CD4-positive, alpha-beta T cell treated with Interleukin-15 for 4 hours (primary cell): Measurements from ENCODE around the gene SORT1.
"Not testable (repeated sequence)": the region's sequence is repeated elsewhere in the genome, so short reads cannot be mapped to it uniquely, and the experiment has no call there.

Experiments
- DNase-seq: peaks from one replicate; pipeline ENCODE4 v3.0.0-alpha.2; 2020; ENCODE audit warnings: low spot score

The SORT1 gene

GRCh38 chr1:109397581-109398342 is at the start of gene SORT1:
TSS of gene SORT1 (minus strand) at chr1:109397918. CDS start at chr1:109397892, 26 bp downstream.
- DNase-seq, result peak; percentile 36

GRCh38 chr1:109445949-109446695 is 48.4 kb upstream of the SORT1 start:
- DNase-seq, result not testable (repeated sequence)

GRCh38 chr1:109444346-109444745 is 46.6 kb upstream of the SORT1 start:
- DNase-seq, result no peak

- no peak for DNase-seq
Observed at GRCh38 chr1:109443476-109443875, 45.8 kb upstream of the SORT1 start.

DNA sequence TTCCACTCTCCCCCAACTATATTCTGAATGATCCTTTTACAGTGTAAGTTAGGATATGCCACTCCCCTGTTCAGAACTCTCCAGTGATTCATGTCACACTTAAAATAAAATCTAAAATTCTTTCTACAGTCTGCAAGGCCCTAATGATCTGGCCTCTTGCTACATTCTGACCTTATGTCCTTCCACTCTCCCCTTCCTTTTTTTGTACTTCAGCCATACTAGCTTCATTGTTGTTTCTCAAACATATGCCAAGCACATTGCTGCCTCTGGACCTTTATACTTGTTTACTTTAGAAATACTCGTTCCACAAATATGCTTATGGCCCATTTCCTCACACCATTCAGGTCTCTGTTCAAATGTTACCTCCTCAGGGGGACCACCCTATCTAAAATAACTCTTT is 43.4 kb upstream of the SORT1 start:
- DNase-seq, result no peak

DNA sequence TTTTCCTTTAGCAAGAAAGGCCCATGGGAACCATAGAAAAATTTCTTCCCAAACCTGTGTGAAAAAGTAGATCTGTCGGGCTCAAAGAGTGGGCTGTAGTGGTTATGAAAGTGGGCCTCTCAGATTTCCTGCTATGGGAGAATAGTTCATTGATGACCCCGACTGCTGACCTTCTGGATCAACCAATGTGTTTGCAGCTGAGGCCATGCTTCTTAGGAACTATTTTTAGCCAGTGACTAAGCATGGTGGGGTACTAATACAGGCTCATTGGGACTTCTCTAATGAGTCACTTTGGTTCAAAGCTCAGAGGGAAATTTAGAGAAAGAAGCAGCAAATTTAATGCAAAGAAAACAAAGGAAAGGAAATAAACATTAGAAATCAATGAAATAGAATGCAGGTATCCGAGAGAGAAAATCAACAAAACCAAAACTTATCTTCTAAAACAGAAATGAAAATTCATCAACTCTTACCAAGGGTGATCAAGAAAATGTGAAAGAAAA is 41.1 kb upstream of the SORT1 start:
- DNase-seq, result no peak

DNA sequence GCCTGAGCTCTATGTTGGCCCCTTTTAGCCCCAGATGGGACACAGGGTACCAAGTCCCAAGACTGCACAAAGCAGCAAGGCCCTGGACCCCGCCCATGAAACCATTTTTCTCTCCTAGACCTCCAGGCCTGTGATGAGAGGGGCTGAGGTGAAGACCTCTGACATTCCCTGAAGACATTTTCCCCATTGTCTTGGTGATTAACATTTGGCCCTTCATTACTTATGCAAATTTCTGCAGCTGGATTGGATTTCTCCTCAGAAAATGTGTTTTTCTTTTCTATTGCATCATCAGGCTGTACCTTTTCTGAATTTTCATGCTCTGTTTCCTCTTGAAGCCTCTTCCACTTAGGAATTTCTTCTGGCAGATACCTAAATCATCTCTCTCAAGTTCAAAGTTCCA is 36.8 kb upstream of the SORT1 start:
- no peak for DNase-seq

DNA sequence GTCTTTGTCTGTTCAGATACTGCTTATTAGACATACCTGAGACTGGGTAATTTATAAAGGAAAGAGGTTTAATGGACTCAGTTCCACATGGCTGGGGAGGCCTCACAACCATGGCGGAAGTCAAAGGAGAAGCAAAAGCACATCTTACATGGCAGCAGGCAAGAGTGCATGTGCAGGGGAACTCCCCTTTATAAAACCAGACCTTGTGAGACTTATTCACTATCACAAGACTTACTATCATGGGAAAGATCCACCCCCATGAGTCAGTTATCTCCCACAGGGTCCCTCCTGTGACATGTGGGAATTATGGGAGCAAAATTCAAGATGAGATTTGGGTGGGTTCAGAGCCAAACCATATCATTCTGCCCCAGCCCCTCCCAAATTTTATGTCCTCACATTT is 35.6 kb upstream of the SORT1 start:
- no peak for DNase-seq

- no peak for DNase-seq
Observed at GRCh38 chr1:109432336-109432735, 34.6 kb upstream of the SORT1 start.

DNA sequence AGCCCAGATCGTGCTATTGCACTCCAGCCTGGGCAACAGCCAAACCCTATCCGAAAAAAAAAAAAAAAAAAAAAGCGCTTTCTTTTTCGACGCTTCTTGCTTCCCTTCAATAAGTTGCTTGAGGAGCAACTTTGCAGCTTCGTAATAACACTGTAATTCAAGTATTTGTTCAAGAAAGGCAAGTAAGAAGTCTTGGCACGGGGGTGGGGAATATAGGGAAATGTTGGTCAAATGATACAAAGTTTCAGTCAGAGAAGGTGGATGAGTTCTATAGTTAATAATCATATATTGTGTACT is 29.4 kb upstream of the SORT1 start:
- DNase-seq, result no peak

GRCh38 chr1:109426281-109427170 is 28.8 kb upstream of the SORT1 start, which contains the start of gene PSMA5:
TSS of gene PSMA5 (minus strand) at chr1:109426448. CDS start at chr1:109426330, 118 bp downstream.
- peak; percentile 98 for DNase-seq

GRCh38 chr1:109425391-109426280 is 27.9 kb upstream of the SORT1 start:
- DNase-seq, result peak; percentile 61

GRCh38 chr1:109423498-109423897 is 25.8 kb upstream of the SORT1 start:
- DNase-seq, result no peak

GRCh38 chr1:109412551-109412950 is 14.8 kb upstream of the SORT1 start:
- no peak for DNase-seq

GRCh38 chr1:109404838-109405237 is 7.1 kb upstream of the SORT1 start:
- no peak for DNase-seq

GRCh38 chr1:109402025-109402424 is 4.3 kb upstream of the SORT1 start:
- no peak for DNase-seq

GRCh38 chr1:109400035-109400655 is 2.4 kb upstream of the SORT1 start:
- DNase-seq, result no peak

DNA sequence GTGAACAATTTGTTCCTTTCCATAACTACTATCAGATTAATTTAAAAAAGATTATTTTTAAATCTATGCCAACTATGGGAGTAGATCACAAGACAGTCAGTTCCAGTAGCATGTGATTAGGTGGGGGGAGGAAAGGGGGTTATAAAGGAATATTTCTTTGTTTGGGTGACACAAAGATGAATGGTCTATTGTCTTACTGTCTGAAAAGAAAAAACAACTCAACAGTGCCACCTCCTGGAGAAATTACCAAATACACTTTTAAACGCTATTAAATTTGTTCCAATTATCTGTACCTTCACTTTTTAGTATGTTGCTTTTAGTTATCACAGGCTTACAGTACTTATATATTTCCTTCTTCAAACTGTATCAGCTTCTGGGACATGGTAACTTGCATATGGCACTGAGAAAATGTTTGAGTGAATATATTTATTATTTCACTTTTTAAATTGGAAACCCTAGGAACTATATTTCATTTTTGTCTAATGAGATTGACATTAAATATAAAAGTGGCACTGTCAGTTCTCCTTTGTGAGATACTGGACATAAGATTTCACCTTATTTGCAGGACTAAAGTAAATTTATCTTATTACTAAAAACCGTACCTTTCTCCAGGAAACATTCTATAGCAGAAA is 1.7 kb upstream of the SORT1 start:
- peak; percentile 69 for DNase-seq

- no peak for DNase-seq
Observed at GRCh38 chr1:109398343-109399225, 866 bp upstream of the SORT1 start.
